Spleen (tissue), 11 donors: ENCODE measurements around the gene PRKG1. TPM values are rescaled to one million over a fixed set of nuclear protein-coding genes. Genes with fewer than 3 reads are reported as not detected.

Experiments used
- DNase-seq: peaks from one replicate; pipeline ENCODE4 v3.0.0-alpha.2; 2020
- H3K27ac ChIP-seq, 8 donors: fragments of 200-600 bp; sonication (generic) in 7 of 8; 1 replicate in 4 of 8; 2 replicates in 4 of 8; pipeline versions ENCODE4 v1.5.0 to v1.8.0; 2016 to 2021; ENCODE audit warnings: inconsistent platforms in 4 of 8, mild to moderate bottlenecking in 4 of 8, moderate library complexity in 1 of 8
- H3K27me3 ChIP-seq, 7 donors: fragments of 200-600 bp; sonication (generic) in 6 of 7; replicated peaks in 1 of 7; 1 replicate in 4 of 7; 2 replicates in 3 of 7; pipeline versions ENCODE4 v1.5.0 to v1.8.0; 2016 to 2021; ENCODE audit warnings: inconsistent platforms in 3 of 7, mild to moderate bottlenecking in 1 of 7
- H3K36me3 ChIP-seq, 6 donors: fragments of 200-600 bp; sonication (generic) in 5 of 6; 1 replicate in 4 of 6; 2 replicates in 2 of 6; pipeline versions ENCODE4 v1.5.0 to v1.8.0; 2016 to 2021; ENCODE audit warnings: inconsistent platforms in 2 of 6
- H3K4me1 ChIP-seq, 6 donors: fragments of 200-600 bp; sonication (generic) in 5 of 6; 1 replicate in 3 of 6; 2 replicates in 3 of 6; pipeline versions ENCODE4 v1.5.0 to v1.8.0; 2016 to 2021; ENCODE audit warnings: inconsistent platforms in 3 of 6
- H3K4me3 ChIP-seq, 8 donors: fragments of 200-600 bp; sonication (generic) in 7 of 8; 1 replicate in 4 of 8; 2 replicates in 4 of 8; pipeline versions ENCODE4 v1.5.0 to v1.8.0; 2016 to 2021; ENCODE audit warnings: inconsistent platforms in 4 of 8, mild to moderate bottlenecking in 4 of 8, moderate library complexity in 2 of 8
- H3K9me3 ChIP-seq, 8 donors: fragments of 200-600 bp; sonication (generic) in 7 of 8; 1 replicate in 4 of 8; 2 replicates in 4 of 8; pipeline versions ENCODE4 v1.5.0 to v1.8.0; 2016 to 2021; ENCODE audit warnings: inconsistent platforms in 4 of 8
- POLR2A ChIP-seq, 3 donors: fragments of 450-650 bp; IDR thresholded peaks; one replicate each; pipeline ENCODE4 v1.5.1; 2017; ENCODE audit warnings: antibody characterized with exemption in 3 of 3, mild to moderate bottlenecking in 1 of 3
- POLR2AphosphoS5 ChIP-seq, 3 donors: sonication (generic); formaldehyde crosslinking; IDR thresholded peaks; one replicate each; pipeline ENCODE4 v1.5.1; 2017; ENCODE audit warnings: antibody characterized with exemption in 3 of 3
- WGBS, 5 donors: extraction: QIAGEN DNeasy Blood & Tissue Kit in 3 of 5; methylation state at CpG; one replicate each; pipeline versions ENCODE4 v1.1.5 to v1.1.7; 2013 to 2018; 5-methylcytosine and 5-hydroxymethylcytosine counted together
- intact Hi-C: fragments of 100-400 bp; cut with DNase I; formaldehyde crosslinking; loops from one replicate; pipeline ENCODE4 v1.15.0; 2023; ENCODE audit warnings: low total_unique reads
- polyA plus RNA-seq, 3 donors: library from polyadenylated mRNA; stranded (reverse); fragments of 200-250 nt; gene quantifications; one replicate each; pipeline ENCODE4 v1.2.1, GENCODE V29; 2013
- total RNA-seq, 7 donors: library from RNA; depleted of rRNA in 3 of 7; stranded (reverse); fragments of >200 nt in 3 of 7; fragmentation: NEBNext Ultra II Directional in 4 of 7; extraction: Animal tissue kit (Norgen Biotek cat#: 25700) in 4 of 7; gene quantifications; one replicate each; pipeline versions ENCODE4 v1.1.0 to v1.2.1, GENCODE V29; 2016 to 2021
- TF ChIP-seq, protein P1 (sequence below), 11 experiments: fragments of 200-600 bp in 7 of 11; fragments of 450-650 bp in 4 of 11; sonication (generic) in 4 of 11; IDR thresholded peaks in 8 of 11; conservative IDR thresholded peaks in 3 of 11; 1 replicate in 7 of 11; 2 replicates in 4 of 11; pipeline versions ENCODE4 v1.4.0 to v1.8.0; 2016 to 2021; ENCODE audit warnings: antibody characterized with exemption in 11 of 11, inconsistent platforms in 4 of 11, mild to moderate bottlenecking in 1 of 11
- donor health status: healthy with polysubstance abuse.
- donor health status: DM: no; HTN: no; CAD: no; lungs with moderate emphysema.
- donor health status: DM: no; HTN: no; CAD: no.
- donor health status: Bipolar disorder and iron deficiency.
- donor health status: healthy.
- donor health status: DM: no; HTN: no; CAD: no.
- donor health status: DM: yes; HTN: yes; CAD: no.

Gene PRKG1
- total and polyA plus RNA-seq, 10 donors, result 0.65 to 10.5 (median 7.2) TPM

- WGBS, 5 donors, result 0% methylated on average over 37 to 45 of the region's 45 CpGs
- intact Hi-C loops, result no loop called here
- H3K4me1 ChIP-seq, result peaks cover 28 to 54% (median 49%) of the 10 kb centered on the region in 6 donors
Observed at GRCh38 chr10:51699475-51700227, 625.4 kb downstream of the PRKG1 start, which contains the start of gene CSTF2T. Gene CSTF2T, minus strand, starts transcription at chr10:51699595. Its CDS starts 46 bp downstream, at chr10:51699549.

GRCh38 chr10:51700228-51700817 lies 626.0 kb downstream of the PRKG1 start:
- WGBS, 5 donors, result 38 to 43% (median 41%) methylated on average over 12 of the region's 12 CpGs
- H3K9me3 ChIP-seq, result no peaks in the 10 kb centered on the region
- peaks cover 26 to 47% (median 43%) of the 10 kb centered on the region in 6 donors for H3K4me1 ChIP-seq
- no peak for DNase-seq
- TF ChIP-seq POLR2A (IDR thresholded peaks at IDR 0.05), result no peak
- intact Hi-C loops, result no loop called here
- no peaks in the 10 kb centered on the region for H3K27me3 ChIP-seq
- peak overlapping the region; percentile 69 to 84 (median 76) for H3K4me3 ChIP-seq
- peak overlapping the region; percentile 90 to 98 (median 94) for H3K27ac ChIP-seq
- peaks cover 0 to 25% (median 0%) of the 10 kb centered on the region in 6 donors for H3K36me3 ChIP-seq

More at GRCh38 chr10:51699475-51700227, 625.4 kb downstream of the PRKG1 start, which contains the start of gene CSTF2T:
- H3K36me3 ChIP-seq, result peaks cover 0 to 25% (median 0%) of the 10 kb centered on the region in 6 donors
- no peaks in the 10 kb centered on the region for H3K27me3 ChIP-seq
- TF ChIP-seq, protein P1, sequence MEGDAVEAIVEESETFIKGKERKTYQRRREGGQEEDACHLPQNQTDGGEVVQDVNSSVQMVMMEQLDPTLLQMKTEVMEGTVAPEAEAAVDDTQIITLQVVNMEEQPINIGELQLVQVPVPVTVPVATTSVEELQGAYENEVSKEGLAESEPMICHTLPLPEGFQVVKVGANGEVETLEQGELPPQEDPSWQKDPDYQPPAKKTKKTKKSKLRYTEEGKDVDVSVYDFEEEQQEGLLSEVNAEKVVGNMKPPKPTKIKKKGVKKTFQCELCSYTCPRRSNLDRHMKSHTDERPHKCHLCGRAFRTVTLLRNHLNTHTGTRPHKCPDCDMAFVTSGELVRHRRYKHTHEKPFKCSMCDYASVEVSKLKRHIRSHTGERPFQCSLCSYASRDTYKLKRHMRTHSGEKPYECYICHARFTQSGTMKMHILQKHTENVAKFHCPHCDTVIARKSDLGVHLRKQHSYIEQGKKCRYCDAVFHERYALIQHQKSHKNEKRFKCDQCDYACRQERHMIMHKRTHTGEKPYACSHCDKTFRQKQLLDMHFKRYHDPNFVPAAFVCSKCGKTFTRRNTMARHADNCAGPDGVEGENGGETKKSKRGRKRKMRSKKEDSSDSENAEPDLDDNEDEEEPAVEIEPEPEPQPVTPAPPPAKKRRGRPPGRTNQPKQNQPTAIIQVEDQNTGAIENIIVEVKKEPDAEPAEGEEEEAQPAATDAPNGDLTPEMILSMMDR (IDR thresholded peaks at IDR 0.05 in 8 of 11, conservative IDR thresholded peaks at IDR 0.05 in 3 of 11), result peak in 2 of 11 experiments; percentile 10 to 13
- peak in 2 of 3 donors; percentile 8 to 43 for TF ChIP-seq POLR2A (IDR thresholded peaks at IDR 0.05)
- peak in 2 of 3 donors; percentile 84 to 93 for TF ChIP-seq POLR2AphosphoS5 (IDR thresholded peaks at IDR 0.05)
- peak within 1 kb of the TSS; percentile 90 to 98 (median 94) for H3K27ac ChIP-seq
- H3K9me3 ChIP-seq, result no peaks in the 10 kb centered on the region
- peak; percentile 94 for DNase-seq
- peak within 1 kb of the TSS; percentile 69 to 84 (median 76) for H3K4me3 ChIP-seq

DNA sequence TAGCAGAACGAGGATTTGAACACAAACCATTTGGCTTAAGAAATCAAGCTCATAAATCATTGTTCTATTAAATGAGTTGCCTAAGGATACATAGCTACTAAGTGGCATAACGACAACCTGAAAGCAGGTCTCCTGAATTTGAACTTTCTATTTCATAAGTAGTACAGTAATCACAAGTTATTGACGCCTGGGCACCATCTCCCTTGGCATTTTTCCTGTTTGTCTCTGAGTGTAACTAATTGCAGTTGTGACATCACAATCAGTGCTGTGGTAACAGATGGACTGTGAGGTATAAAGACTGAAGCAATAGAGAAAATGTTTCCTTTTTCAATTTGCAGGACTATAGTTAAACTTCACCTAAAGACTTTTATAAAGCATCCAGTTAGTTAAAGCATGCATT lies 631.5 kb downstream of the PRKG1 start:
- TF ChIP-seq, protein P1 (IDR thresholded peaks at IDR 0.05 in 8 of 11, conservative IDR thresholded peaks at IDR 0.05 in 3 of 11), result no peak
- TF ChIP-seq POLR2A (IDR thresholded peaks at IDR 0.05) (no peak), POLR2AphosphoS5 (IDR thresholded peaks at IDR 0.05) (no peak)

GRCh38 chr10:51706225-51706624 lies 631.9 kb downstream of the PRKG1 start:
- H3K4me3 ChIP-seq, result no peak overlapping the region
- H3K36me3 ChIP-seq, result no peaks in the 10 kb centered on the region
- no peak for DNase-seq
- intact Hi-C loops, result no loop called here
- no peaks in the 10 kb centered on the region for H3K9me3 ChIP-seq
- H3K4me1 ChIP-seq, result no peaks in the 10 kb centered on the region
- peaks cover 0 to 3% (median 0%) of the 10 kb centered on the region in 7 donors for H3K27me3 ChIP-seq
- H3K27ac ChIP-seq, result no peak overlapping the region
- TF ChIP-seq, protein P1 (IDR thresholded peaks at IDR 0.05 in 8 of 11, conservative IDR thresholded peaks at IDR 0.05 in 3 of 11), result no peak
- no peak for TF ChIP-seq POLR2AphosphoS5 (IDR thresholded peaks at IDR 0.05)
- TF ChIP-seq POLR2A (IDR thresholded peaks at IDR 0.05), result no peak
- WGBS, 5 donors, result 71 to 93% (median 91%) methylated on average over 3 of the region's 3 CpGs

More for the DNA sequence above, 631.5 kb downstream of the PRKG1 start:
- WGBS, 5 donors, result 69 to 82% (median 77%) methylated on average over 3 of the region's 3 CpGs
- H3K36me3 ChIP-seq, result no peaks in the 10 kb centered on the region
- no peak for DNase-seq
- no peaks in the 10 kb centered on the region for H3K9me3 ChIP-seq
- intact Hi-C loops, result no loop called here
- H3K27ac ChIP-seq, result no peak overlapping the region
- H3K4me3 ChIP-seq, result no peak overlapping the region
- peaks cover 0 to 3% (median 0%) of the 10 kb centered on the region in 7 donors for H3K27me3 ChIP-seq
- peaks cover 0 to under 1% (median 0%) of the 10 kb centered on the region in 6 donors for H3K4me1 ChIP-seq
